H9 (cell line): ENCODE results near the gene MAPK8IP1. TPM values are rescaled to one million over a fixed set of nuclear protein-coding genes. Genes with fewer than 3 reads are reported as not detected.

Experiments used
- DNase-seq: peaks from one replicate; pipeline ENCODE4 v3.0.0-alpha.2; 2017
- H2AFZ ChIP-seq: one replicate; pipeline ENCODE4 v1.6.1; 2013; ENCODE audit warnings: mild to moderate bottlenecking, low read length, control low read depth, moderate library complexity
- H2AK5ac ChIP-seq: 2 replicates; pipeline ENCODE4 v1.6.1; 2013; ENCODE audit warnings: low read length, control low read depth, mixed read lengths; ENCODE audit not compliant: insufficient read length
- H2BK120ac ChIP-seq: one replicate; pipeline ENCODE4 v1.6.1; 2013; ENCODE audit warnings: low read depth, mild to moderate bottlenecking, low read length, control low read depth, inconsistent platforms; ENCODE audit not compliant: poor library complexity, severe bottlenecking
- H2BK12ac ChIP-seq: 2 replicates; pipeline ENCODE4 v1.6.1; 2013; ENCODE audit warnings: low read length, control low read depth, mixed read lengths, low read depth; ENCODE audit not compliant: insufficient read length
- H2BK15ac ChIP-seq: 2 replicates; pipeline ENCODE4 v1.6.1; 2013; ENCODE audit warnings: low read depth, low read length, control low read depth
- H2BK20ac ChIP-seq: one replicate; pipeline ENCODE4 v1.6.1; 2013; ENCODE audit warnings: low read depth, mild to moderate bottlenecking, low read length, control low read depth, inconsistent platforms; ENCODE audit not compliant: poor library complexity, severe bottlenecking
- H2BK5ac ChIP-seq: 2 replicates; pipeline ENCODE4 v1.6.1; 2013; ENCODE audit warnings: low read length, control low read depth, mixed read lengths; ENCODE audit not compliant: insufficient read length
- H3K14ac ChIP-seq: 2 replicates; pipeline ENCODE4 v1.6.1; 2013; ENCODE audit warnings: low read length, control low read depth; ENCODE audit not compliant: insufficient read depth
- H3K18ac ChIP-seq: 2 replicates; pipeline ENCODE4 v1.6.1; 2013; ENCODE audit warnings: low read depth, mild to moderate bottlenecking, mixed read lengths, low read length, control low read depth; ENCODE audit not compliant: insufficient read length
- H3K23ac ChIP-seq: 2 replicates; pipeline ENCODE4 v1.6.1; 2013; ENCODE audit warnings: low read length, control low read depth, mixed read lengths, low read depth; ENCODE audit not compliant: insufficient read length
- H3K23me2 ChIP-seq: 2 replicates; pipeline ENCODE4 v1.6.1; 2013; ENCODE audit warnings: low read depth, mild to moderate bottlenecking, mixed read lengths, low read length, control low read depth; ENCODE audit not compliant: insufficient read length, poor library complexity, severe bottlenecking
- H3K27ac ChIP-seq: 2 replicates; pipeline ENCODE4 v1.5.1; 2013; ENCODE audit warnings: low read length, control low read depth, mixed read lengths, low read depth; ENCODE audit not compliant: insufficient read length
- H3K27me3 ChIP-seq: 2 replicates; pipeline ENCODE4 v1.6.1; 2013; ENCODE audit warnings: low read length, control low read depth, inconsistent platforms; ENCODE audit not compliant: insufficient read depth
- H3K4ac ChIP-seq: 2 replicates; pipeline ENCODE4 v1.6.1; 2013; ENCODE audit warnings: low read depth, mild to moderate bottlenecking, control low read depth, inconsistent platforms, low read length, moderate library complexity
- H3K4me1 ChIP-seq: 2 replicates; pipeline ENCODE4 v1.6.1; 2013; ENCODE audit warnings: low read length, control low read depth, inconsistent platforms; ENCODE audit not compliant: insufficient read depth
- H3K4me2 ChIP-seq: 2 replicates; pipeline ENCODE4 v1.6.1; 2013; ENCODE audit warnings: low read length, control low read depth, mixed read lengths; ENCODE audit not compliant: insufficient read length, insufficient read depth
- H3K56ac ChIP-seq: 2 replicates; pipeline ENCODE4 v1.6.1; 2013; ENCODE audit warnings: low read depth, mild to moderate bottlenecking, mixed read lengths, low read length, control low read depth; ENCODE audit not compliant: insufficient read length
- H3K79me1 ChIP-seq: 2 replicates; pipeline ENCODE4 v1.6.1; 2013; ENCODE audit warnings: low read depth, mild to moderate bottlenecking, moderate library complexity, low read length, control low read depth, inconsistent platforms; ENCODE audit not compliant: insufficient read depth, poor library complexity, severe bottlenecking
- H3K79me2 ChIP-seq: 2 replicates; pipeline ENCODE4 v1.6.1; 2013; ENCODE audit warnings: low read length, control low read depth, inconsistent platforms; ENCODE audit not compliant: insufficient read depth
- H3K9ac ChIP-seq: 2 replicates; pipeline ENCODE4 v1.6.1; 2013; ENCODE audit warnings: low read length, control low read depth, mixed read lengths; ENCODE audit not compliant: insufficient read length; ENCODE audit errors: extremely low read depth
- H3K9me3 ChIP-seq: one replicate; pipeline ENCODE4 v1.6.1; 2013; ENCODE audit warnings: low read depth, low read length, inconsistent platforms; ENCODE audit not compliant: control insufficient read depth
- H3T11ph ChIP-seq: one replicate; pipeline ENCODE4 v1.6.1; 2013; ENCODE audit warnings: mild to moderate bottlenecking, low read length, control low read depth, inconsistent platforms
- H4K20me1 ChIP-seq: one replicate; pipeline ENCODE4 v1.6.1; 2013; ENCODE audit not compliant: control insufficient read depth, insufficient read length, insufficient read depth
- H4K5ac ChIP-seq: 2 replicates; pipeline ENCODE4 v1.6.1; 2013; ENCODE audit warnings: low read depth, mild to moderate bottlenecking, mixed read lengths, low read length, control low read depth; ENCODE audit not compliant: insufficient read length
- H4K8ac ChIP-seq: replicated peaks from 2 replicates; pipeline ENCODE4 v1.6.1; 2013; ENCODE audit warnings: low read length, control low read depth, mixed read lengths, low read depth; ENCODE audit not compliant: insufficient read length
- H4K91ac ChIP-seq: 2 replicates; pipeline ENCODE4 v1.6.1; 2013; ENCODE audit warnings: low read depth, mild to moderate bottlenecking, moderate library complexity, mixed read lengths, low read length, control low read depth; ENCODE audit not compliant: insufficient read length
- H3K27ac Mint-ChIP-seq, 3 experiments: 2 replicates in 2 of 3; 3 replicates in 1 of 3; pipeline ENCODE4 v1.8.0; 2020 to 2021; ENCODE audit warnings: mixed read lengths in 3 of 3, mild to moderate bottlenecking in 1 of 3, moderate library complexity in 1 of 3
- H3K27me3 Mint-ChIP-seq: 2 replicates; pipeline ENCODE4 v1.8.0; 2021; ENCODE audit warnings: low read depth, mild to moderate bottlenecking, moderate library complexity, mixed read lengths
- H3K36me3 Mint-ChIP-seq, 3 experiments: 2 replicates in 2 of 3; 3 replicates in 1 of 3; pipeline ENCODE4 v1.8.0; 2020 to 2021; ENCODE audit warnings: low read depth in 3 of 3, mixed read lengths in 3 of 3; ENCODE audit not compliant: insufficient read depth in 1 of 3
- H3K4me1 Mint-ChIP-seq, 2 experiments: 2 replicates each; pipeline ENCODE4 v1.8.0; 2020; ENCODE audit warnings: mixed read lengths in 2 of 2
- H3K4me3 Mint-ChIP-seq, 2 experiments: 2 replicates in 1 of 2; 3 replicates in 1 of 2; pipeline ENCODE4 v1.8.0; 2020 to 2021; ENCODE audit warnings: mild to moderate bottlenecking in 2 of 2, mixed read lengths in 2 of 2, moderate library complexity in 1 of 2
- H3K9me3 Mint-ChIP-seq, 2 experiments: 2 replicates in 1 of 2; 3 replicates in 1 of 2; pipeline ENCODE4 v1.8.0; 2020; ENCODE audit warnings: mild to moderate bottlenecking in 2 of 2, mixed read lengths in 2 of 2, moderate library complexity in 1 of 2
- CTCF ChIP-seq: fragments of 200-600 bp; sonication (generic); conservative IDR thresholded peaks from 3 replicates; pipeline ENCODE4 v1.8.0; 2021; ENCODE audit warnings: antibody characterized with exemption, mild to moderate bottlenecking
- WGBS: extraction: QIAGEN DNeasy Blood & Tissue Kit; methylation state at CpG from one replicate; pipeline ENCODE4 v1.1.7; 2013; ENCODE audit warnings: missing lambda C conversion rate, low lambda C conversion rate, mixed read lengths; ENCODE audit not compliant: insufficient read length; ENCODE audit errors: extremely low coverage; 5-methylcytosine and 5-hydroxymethylcytosine counted together
- total RNA-seq: library from RNA; stranded (reverse); gene quantifications from 2 replicates; pipeline ENCODE4 v1.2.1, GENCODE V29; 2021

MAPK8IP1 gene
- total RNA-seq, 1 experiment from 2014 or later, result 30.2 TPM

DNA sequence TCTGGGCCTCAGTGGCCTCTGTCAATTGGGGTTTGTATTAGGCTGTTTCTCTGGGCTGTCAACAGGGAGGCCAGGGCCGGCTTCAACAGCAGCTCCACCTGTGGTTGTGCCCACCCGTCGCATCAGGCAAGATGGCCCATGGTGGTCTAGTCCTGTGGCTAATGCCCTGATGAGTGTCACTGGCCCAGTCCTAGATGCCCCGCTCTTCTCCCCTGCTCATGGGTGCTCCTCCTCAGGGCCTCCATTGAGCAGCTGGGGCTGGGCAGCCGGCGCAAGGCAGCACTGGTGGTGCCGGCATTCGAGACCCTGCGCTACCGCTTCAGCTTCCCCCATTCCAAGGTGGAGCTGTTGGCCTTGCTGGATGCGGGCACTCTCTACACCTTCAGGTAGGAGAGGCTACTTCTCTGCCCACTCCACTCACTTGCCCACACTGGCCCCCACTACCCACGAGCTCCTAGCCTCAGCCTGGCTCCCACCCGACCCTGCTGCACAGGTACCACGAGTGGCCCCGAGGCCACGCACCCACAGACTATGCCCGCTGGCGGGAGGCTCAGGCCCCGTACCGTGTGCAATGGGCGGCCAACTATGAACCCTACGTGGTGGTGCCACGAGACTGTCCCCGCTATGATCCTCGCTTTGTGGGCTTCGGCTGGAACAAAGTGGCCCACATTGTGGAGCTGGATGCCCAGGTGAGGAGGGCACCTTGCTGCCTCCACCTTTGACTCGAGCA, 42.4 kb downstream of the MAPK8IP1 start:
- H2BK20ac ChIP-seq, result no peak overlapping the region
- no peak overlapping the region for H3T11ph ChIP-seq
- H3K9me3 ChIP-seq, result no peaks in the 10 kb centered on the region
- H3K4me3 Mint-ChIP-seq, result no peak overlapping the region
- H3K23ac ChIP-seq, result no peak overlapping the region
- H2BK120ac ChIP-seq, result no peak overlapping the region
- peaks cover 22 to 65% (median 63%) of the 10 kb centered on the region in 3 experiments for H3K36me3 Mint-ChIP-seq
- no peak overlapping the region for H3K4me2 ChIP-seq
- no peak overlapping the region for H2AFZ ChIP-seq
- H3K9ac ChIP-seq, result no peak overlapping the region
- no peak overlapping the region for H4K5ac ChIP-seq
- H3K79me2 ChIP-seq, result no peaks in the 10 kb centered on the region; the same call in 1 of the 2 replicates
- no peak overlapping the region for H3K18ac ChIP-seq
- H2BK15ac ChIP-seq, result no peak overlapping the region
- H3K27ac ChIP-seq, result no peak overlapping the region
- peak overlapping the region in 1 of 3 experiments; percentile 30; a peak in 1 of 7 replicates for H3K27ac Mint-ChIP-seq
- H3K14ac ChIP-seq, result no peak overlapping the region
- WGBS, result no CpG with 5 or more reads among the region's 27 CpGs
- no peak for TF ChIP-seq CTCF
- peak; percentile 24 for DNase-seq
- H3K27me3 Mint-ChIP-seq, result peaks cover 2% of the 10 kb centered on the region; the same call in 1 of the 2 replicates
- no peak overlapping the region for H2BK12ac ChIP-seq
- H4K20me1 ChIP-seq, result no peaks in the 10 kb centered on the region
- H3K56ac ChIP-seq, result no peak overlapping the region
- no peaks in the 10 kb centered on the region for H3K9me3 Mint-ChIP-seq
- no peaks in the 10 kb centered on the region for H3K79me1 ChIP-seq
- H3K4ac ChIP-seq, result no peak overlapping the region
- H4K91ac ChIP-seq, result no peak overlapping the region
- H2AK5ac ChIP-seq, result no peak overlapping the region
- peaks cover 5% of the 10 kb centered on the region for H3K23me2 ChIP-seq
- H3K4me1 Mint-ChIP-seq, result peaks cover 11 to 17% of the 10 kb centered on the region in 2 experiments
- no peak overlapping the region for H4K8ac ChIP-seq
- no peaks in the 10 kb centered on the region for H3K27me3 ChIP-seq
- no peaks in the 10 kb centered on the region for H3K4me1 ChIP-seq
- H2BK5ac ChIP-seq, result no peak overlapping the region
